ENCODE results near the gene TOR1AIP2.
"Not testable (repeated sequence)": the region's sequence is repeated elsewhere in the genome, so short reads cannot be mapped to it uniquely, and the experiment has no call there.

Gene TOR1AIP2

GRCh38 chr1:179805291-179806195 is 72.1 kb downstream of the TOR1AIP2 start:
- DNase-seq: no peak

GRCh38 chr1:179804417-179804816 is 73.2 kb downstream of the TOR1AIP2 start:
- not testable (repeated sequence) for DNase-seq

- DNase-seq: no peak
Observed at GRCh38 chr1:179803918-179804317, 73.7 kb downstream of the TOR1AIP2 start.

- DNase-seq: no peak
Observed at GRCh38 chr1:179803104-179803503, 74.5 kb downstream of the TOR1AIP2 start.

GRCh38 chr1:179800481-179800880 is 77.1 kb downstream of the TOR1AIP2 start:
- DNase-seq: no peak

GRCh38 chr1:179798864-179799516 is 78.6 kb downstream of the TOR1AIP2 start:
- DNase-seq: no peak

- no peak for DNase-seq
Observed at GRCh38 chr1:179798213-179798863, 79.3 kb downstream of the TOR1AIP2 start.

GRCh38 chr1:179794669-179795068 is 82.9 kb downstream of the TOR1AIP2 start:
- DNase-seq: no peak

- DNase-seq: no peak
Observed at GRCh38 chr1:179794146-179794545, 83.5 kb downstream of the TOR1AIP2 start.

GRCh38 chr1:179793281-179793680 is 84.3 kb downstream of the TOR1AIP2 start:
- DNase-seq: no peak

All from NCI-H526 (cell line).